ENCODE measurements around the gene RBPMS2.

RBPMS2 gene

GRCh38 chr15:64763021-64763420 lies 12.4 kb downstream of the RBPMS2 start:
- Histone ChIP-seq H2AFZ (ENCODE audit: low read depth, low read length) (no peak overlapping the region), H3K79me2 (ENCODE audit: insufficient read depth, low read length) (no peaks in the 10 kb centered on the region), H3K4me2 (ENCODE audit: insufficient read depth, low read length) (no peak overlapping the region), H3K27me3 (ENCODE audit: insufficient read depth, low read length, poor library complexity) (no peaks in the 10 kb centered on the region), H3K27ac (ENCODE audit: low read length) (no peak overlapping the region), H4K20me1 (ENCODE audit: insufficient read depth, low read length) (no peaks in the 10 kb centered on the region), H3K9me3 (ENCODE audit: insufficient read depth, low read length, severe bottlenecking) (no peaks in the 10 kb centered on the region), H3K9ac (ENCODE audit: low read depth, low read length) (no peak overlapping the region), H3K36me3 (ENCODE audit: insufficient read depth, low read length) (no peaks in the 10 kb centered on the region), H3K4me3 (ENCODE audit: low read depth in 1 of 2, low read length in 2 of 2) (no peak overlapping the region), H3K4me1 (ENCODE audit: insufficient read depth, low read length) (no peaks in the 10 kb centered on the region)
- DNase-seq, result no peak
- no peak for ATAC-seq (ENCODE audit: insufficient read depth, low read depth)
- TF ChIP-seq CTCF (IDR thresholded peaks at IDR 0.05; ENCODE audit: borderline replicate concordance, extremely low read depth, low read length, poor library complexity, severe bottlenecking) (no peak), EZH2 (IDR thresholded peaks at IDR 0.05; ENCODE audit: borderline replicate concordance, low read depth, low read length, severe bottlenecking) (no peak)

DNA sequence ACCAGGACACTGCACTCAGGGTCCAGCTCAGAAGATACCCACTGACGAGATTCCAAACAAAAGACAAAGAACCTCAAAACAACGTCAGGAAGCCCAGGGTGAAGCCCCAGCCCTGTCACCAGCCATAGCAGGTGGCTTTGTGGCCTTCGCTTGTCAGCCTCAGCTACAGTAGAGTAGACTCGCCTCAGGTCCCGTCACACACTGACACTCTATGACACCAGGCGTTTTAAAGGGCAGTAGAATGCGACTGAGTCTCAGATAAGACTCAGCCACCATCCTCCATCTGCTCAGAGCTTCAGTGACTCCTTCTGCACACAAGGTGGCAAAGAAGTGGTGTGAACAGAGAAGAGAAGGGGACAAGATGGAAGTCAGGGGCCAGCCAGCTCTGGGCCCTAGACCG lies 12.8 kb downstream of the RBPMS2 start:
- Histone ChIP-seq H3K79me2 (ENCODE audit: insufficient read depth, low read length) (no peaks in the 10 kb centered on the region), H3K4me2 (ENCODE audit: insufficient read depth, low read length) (no peak overlapping the region)
- ATAC-seq (ENCODE audit: insufficient read depth, low read depth), result no peak

GRCh38 chr15:64761156-64761555 lies 14.2 kb downstream of the RBPMS2 start:
- H3K9me3 ChIP-seq (ENCODE audit: insufficient read depth, low read length, severe bottlenecking), result no peaks in the 10 kb centered on the region
- no peaks in the 10 kb centered on the region for H3K36me3 ChIP-seq (ENCODE audit: insufficient read depth, low read length)
- H4K20me1 ChIP-seq (ENCODE audit: insufficient read depth, low read length), result no peaks in the 10 kb centered on the region
- H2AFZ ChIP-seq (ENCODE audit: low read depth, low read length), result no peak overlapping the region
- no peaks in the 10 kb centered on the region for H3K27me3 ChIP-seq (ENCODE audit: insufficient read depth, low read length, poor library complexity)
- no peaks in the 10 kb centered on the region for H3K79me2 ChIP-seq (ENCODE audit: insufficient read depth, low read length)
- no peak overlapping the region for H3K9ac ChIP-seq (ENCODE audit: low read depth, low read length)
- H3K27ac ChIP-seq (ENCODE audit: low read length), result no peak overlapping the region
- TF ChIP-seq EZH2 (IDR thresholded peaks at IDR 0.05; ENCODE audit: borderline replicate concordance, low read depth, low read length, severe bottlenecking) (no peak), CTCF (IDR thresholded peaks at IDR 0.05; ENCODE audit: borderline replicate concordance, extremely low read depth, low read length, poor library complexity, severe bottlenecking) (no peak)
- no peaks in the 10 kb centered on the region for H3K4me1 ChIP-seq (ENCODE audit: insufficient read depth, low read length)
- no peak overlapping the region for H3K4me3 ChIP-seq (ENCODE audit: low read depth in 1 of 2, low read length in 2 of 2)
- ATAC-seq (ENCODE audit: insufficient read depth, low read depth) (no peak), DNase-seq (no peak)
- no peak overlapping the region for H3K4me2 ChIP-seq (ENCODE audit: insufficient read depth, low read length)

More for the DNA sequence above, 12.8 kb downstream of the RBPMS2 start:
- no peak overlapping the region for H3K27ac ChIP-seq (ENCODE audit: low read length)
- H2AFZ ChIP-seq (ENCODE audit: low read depth, low read length), result no peak overlapping the region
- H4K20me1 ChIP-seq (ENCODE audit: insufficient read depth, low read length), result no peaks in the 10 kb centered on the region
- TF ChIP-seq CTCF (IDR thresholded peaks at IDR 0.05; ENCODE audit: borderline replicate concordance, extremely low read depth, low read length, poor library complexity, severe bottlenecking) (no peak), EZH2 (IDR thresholded peaks at IDR 0.05; ENCODE audit: borderline replicate concordance, low read depth, low read length, severe bottlenecking) (no peak)
- DNase-seq, result no peak
- H3K4me1 ChIP-seq (ENCODE audit: insufficient read depth, low read length), result no peaks in the 10 kb centered on the region
- H3K9ac ChIP-seq (ENCODE audit: low read depth, low read length), result no peak overlapping the region
- H3K4me3 ChIP-seq (ENCODE audit: low read depth in 1 of 2, low read length in 2 of 2), result no peak overlapping the region
- no peaks in the 10 kb centered on the region for H3K9me3 ChIP-seq (ENCODE audit: insufficient read depth, low read length, severe bottlenecking)
- H3K36me3 ChIP-seq (ENCODE audit: insufficient read depth, low read length), result no peaks in the 10 kb centered on the region
- H3K27me3 ChIP-seq (ENCODE audit: insufficient read depth, low read length, poor library complexity), result no peaks in the 10 kb centered on the region

- Histone ChIP-seq H3K9me3 (ENCODE audit: insufficient read depth, low read length, severe bottlenecking) (no peaks in the 10 kb centered on the region), H3K4me2 (ENCODE audit: insufficient read depth, low read length) (no peak overlapping the region), H3K36me3 (ENCODE audit: insufficient read depth, low read length) (no peaks in the 10 kb centered on the region), H3K4me3 (ENCODE audit: low read depth in 1 of 2, low read length in 2 of 2) (no peak overlapping the region), H3K27me3 (ENCODE audit: insufficient read depth, low read length, poor library complexity) (no peaks in the 10 kb centered on the region), H3K79me2 (ENCODE audit: insufficient read depth, low read length) (no peaks in the 10 kb centered on the region), H3K27ac (ENCODE audit: low read length) (no peak overlapping the region), H2AFZ (ENCODE audit: low read depth, low read length) (no peak overlapping the region), H3K9ac (ENCODE audit: low read depth, low read length) (no peak overlapping the region), H4K20me1 (ENCODE audit: insufficient read depth, low read length) (no peaks in the 10 kb centered on the region), H3K4me1 (ENCODE audit: insufficient read depth, low read length) (no peaks in the 10 kb centered on the region)
- no peak for TF ChIP-seq EZH2 (IDR thresholded peaks at IDR 0.05; ENCODE audit: borderline replicate concordance, low read depth, low read length, severe bottlenecking)
- TF ChIP-seq CTCF (IDR thresholded peaks at IDR 0.05; ENCODE audit: borderline replicate concordance, extremely low read depth, low read length, poor library complexity, severe bottlenecking), result no peak
- DNase-seq (no peak), ATAC-seq (ENCODE audit: insufficient read depth, low read depth) (no peak)
These were observed 15.3 kb downstream of the RBPMS2 start for GRCh38 chr15:64760056-64760455.

All from DND-41 (cell line).